ENCODE results near the gene OR4Q2. TPM values are rescaled to one million over a fixed set of nuclear protein-coding genes. Genes with fewer than 3 reads are reported as not detected.

The OR4Q2 gene
- not detected in 2 replicates for total RNA-seq

DNA sequence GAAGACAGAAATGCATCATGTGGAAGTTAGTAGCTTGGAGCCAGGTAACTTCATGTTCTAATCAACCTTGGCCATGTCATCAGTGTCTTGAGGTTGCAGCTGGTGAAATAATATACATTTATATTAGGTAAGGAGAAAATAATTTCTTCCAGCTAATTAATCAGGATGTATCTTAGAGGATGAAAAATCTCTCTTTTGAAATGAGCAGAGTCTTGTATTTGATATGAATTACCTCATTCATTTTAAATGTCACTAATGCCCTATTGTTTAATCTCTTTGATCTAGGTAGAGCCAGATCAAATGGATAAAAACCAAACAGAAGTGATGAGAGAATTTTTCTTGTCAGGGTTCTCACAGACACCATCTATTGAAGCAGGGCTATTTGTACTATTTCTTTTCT is at the start of gene OR4Q2:
TSS of gene OR4Q2 (plus strand) at position 301 of the 400 bp plus-strand sequence.

DNA sequence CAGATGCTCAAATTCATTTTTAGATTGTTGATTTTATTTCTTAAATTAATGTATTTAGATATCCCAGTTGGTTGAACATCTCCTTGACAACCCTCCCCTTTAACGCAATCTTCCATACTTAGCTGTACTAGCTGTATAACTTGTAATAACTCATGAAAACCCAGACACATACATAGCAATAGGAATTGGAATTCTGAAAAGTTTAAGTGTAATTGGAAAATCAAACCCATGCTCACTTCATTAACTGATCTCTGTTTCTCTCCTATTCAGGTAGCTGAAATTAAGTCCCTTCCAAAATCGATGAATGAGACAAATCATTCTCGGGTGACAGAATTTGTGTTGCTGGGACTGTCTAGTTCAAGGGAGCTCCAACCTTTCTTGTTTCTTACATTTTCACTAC is 26.7 kb upstream of the OR4Q2 start, which contains the start of gene OR4K15:
TSS of gene OR4K15 (plus strand) at position 301 of the 400 bp plus-strand sequence. CDS start at position 301, 0 bp downstream.

DNA sequence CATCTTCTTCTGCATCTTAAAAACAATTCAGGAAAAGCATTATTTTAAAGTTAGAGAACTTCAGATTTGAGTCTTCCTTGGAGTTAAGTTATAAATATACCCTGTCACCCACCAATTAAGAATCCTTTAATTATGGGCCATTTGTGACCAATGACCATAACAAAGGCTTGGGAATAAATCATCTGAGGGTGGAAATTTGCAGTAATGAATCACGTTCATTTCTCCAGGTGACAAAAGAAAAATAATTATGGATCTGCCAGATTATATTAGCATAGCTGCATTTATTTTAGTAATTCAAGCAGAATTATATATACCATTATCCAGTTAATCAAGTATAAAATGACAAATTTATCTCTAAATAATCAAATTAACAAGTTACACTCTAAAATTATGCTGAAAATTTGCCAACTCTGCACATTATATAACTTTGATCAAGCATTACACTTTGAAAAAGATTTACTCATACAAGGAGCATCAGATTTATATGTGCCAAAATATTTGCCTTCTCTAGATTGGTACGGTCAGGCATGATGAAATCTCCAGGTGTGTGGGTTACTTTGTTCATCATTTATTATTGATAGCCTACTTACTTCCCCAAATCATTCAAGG is 17.4 kb downstream of the OR4Q2 start, which contains the start of gene OR4K14:
TSS of gene OR4K14 (minus strand) at position 51 of the 609 bp plus-strand sequence. CDS start 4,114 bp downstream, outside the sequence.

DNA sequence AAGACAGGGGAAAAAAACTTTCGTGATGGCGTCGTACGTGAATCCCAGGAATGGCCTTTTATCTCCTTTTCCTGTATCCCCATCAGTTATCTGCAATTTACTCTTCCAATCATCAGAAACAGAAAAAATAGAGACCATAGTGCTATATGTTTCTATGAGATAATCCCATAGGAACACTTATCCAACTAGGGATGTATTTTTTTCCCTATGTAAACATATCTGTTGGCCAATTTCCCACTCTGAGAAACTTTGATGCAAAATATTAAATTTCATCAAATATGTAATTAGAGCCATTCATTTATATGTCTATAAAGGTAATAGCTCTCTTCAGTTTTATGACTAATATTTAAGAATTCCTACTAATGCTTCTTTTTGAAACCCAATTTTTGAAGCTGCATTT is 34.0 kb downstream of the OR4Q2 start, which contains the start of gene OR4K13:
TSS of gene OR4K13 (minus strand) at position 101 of the 400 bp plus-strand sequence. CDS start 1,280 bp downstream, outside the sequence.

Other genes starting within 250 kb of the OR4Q2 start
- not detected in 2 replicates for gene OR4M1, start 228.7 kb upstream of the OR4Q2 start, total RNA-seq
- gene OR4N2, start 198.4 kb upstream of the OR4Q2 start, total RNA-seq, result not detected in 2 replicates
- not detected in 2 replicates for gene OR4K2, start 127.0 kb upstream of the OR4Q2 start, total RNA-seq
- not detected in 2 replicates for gene OR4K5, start 81.6 kb upstream of the OR4Q2 start, total RNA-seq
- gene OR4K1, start 71.2 kb upstream of the OR4Q2 start, total RNA-seq, result not detected in 2 replicates
- gene OR4K15, start 26.6 kb upstream of the OR4Q2 start, total RNA-seq, result not detected in 2 replicates
- gene OR4K14, start 17.1 kb downstream of the OR4Q2 start, total RNA-seq, result not detected in 2 replicates
- not detected in 2 replicates for gene OR4K13, start 33.9 kb downstream of the OR4Q2 start, total RNA-seq
- gene OR4L1, start 57.9 kb downstream of the OR4Q2 start, total RNA-seq, result not detected in 2 replicates
- not detected in 2 replicates for gene OR4K17, start 108.6 kb downstream of the OR4Q2 start, total RNA-seq
- not detected in 2 replicates for gene OR4N5, start 136.7 kb downstream of the OR4Q2 start, total RNA-seq
- gene OR11G2, start 188.7 kb downstream of the OR4Q2 start, total RNA-seq, result not detected in 2 replicates
- not detected in 2 replicates for gene OR11H6, start 221.5 kb downstream of the OR4Q2 start, total RNA-seq
- gene OR11H7, start 226.8 kb downstream of the OR4Q2 start, total RNA-seq, result not detected in 2 replicates
- not detected in 2 replicates for gene OR11H4, start 237.1 kb downstream of the OR4Q2 start, total RNA-seq